HepG2 (cell line): ENCODE results near the gene TM9SF2. TPM values are rescaled to one million over a fixed set of nuclear protein-coding genes. Genes with fewer than 3 reads are reported as not detected.

Experiments
- ATAC-seq: fragments of 200-7000 bp; cut with Tn5 transposase; 3 replicates; pipeline ENCODE4 v1.9.1; 2020; ENCODE audit warnings: mild to moderate bottlenecking, moderate library complexity
- BruUV-seq: library from RNA; stranded (reverse); fragments of 400-500 nt; replicated peaks from 2 replicates; lab custom pipeline; 2021; lab: Mats Ljungman, UMichigan
- CTCF ChIA-PET: fragments of 300-600 bp; formaldehyde crosslinking; extraction: SDS; loops from one replicate; lab custom pipeline; 2021; ENCODE audit warnings: low total read pairs, inconsistent platforms, low intra/inter-chr PET ratio; lab: Yijun Ruan, JAX
- POLR2A ChIA-PET: fragments of 350-600 bp; sonication (Branson Sonifier 250); formaldehyde crosslinking; loops from one replicate; lab custom pipeline; 2020; ENCODE audit warnings: antibody characterized with exemption, inconsistent platforms; lab: Yijun Ruan, JAX
- DNase-seq: peaks from one replicate; pipeline ENCODE4 v3.0.0-alpha.2; 2015; ENCODE audit warnings: low spot score
- FAIRE-seq: peaks from 3 replicates; lab custom pipeline; 2011; peaks lifted over from hg19 to GRCh38; lab: Jason Lieb, UNC
- H2AFZ ChIP-seq: one replicate; pipeline ENCODE4 v1.6.1; 2011; ENCODE audit warnings: low read length, inconsistent platforms
- H3K27ac ChIP-seq: fragments of 300-600 bp; 3 replicates; pipeline ENCODE4 v1.8.0; 2011; ENCODE audit warnings: mixed run types, mild to moderate bottlenecking, mixed read lengths, low read length, inconsistent platforms; ENCODE audit not compliant: insufficient read depth; ENCODE audit errors: extremely low read length
- H3K27me3 ChIP-seq, 2 experiments: fragments of 200-600 bp in 1 of 2; 2 replicates in 1 of 2; 3 replicates in 1 of 2; pipeline versions ENCODE4 v1.6.0 to v1.8.0; 2011; ENCODE audit warnings: low read length in 2 of 2, mild to moderate bottlenecking in 2 of 2, moderate library complexity in 2 of 2, inconsistent platforms in 1 of 2; ENCODE audit not compliant: insufficient read depth in 2 of 2, control insufficient read depth in 1 of 2
- H3K36me3 ChIP-seq, 2 experiments: fragments of 200-600 bp in 1 of 2; replicated peaks in 1 of 2; 2 replicates in 1 of 2; 3 replicates in 1 of 2; pipeline versions ENCODE4 v1.5.1 to v1.8.0; 2011; ENCODE audit warnings: low read length in 2 of 2, inconsistent platforms in 1 of 2; ENCODE audit not compliant: insufficient read depth in 2 of 2, control insufficient read depth in 1 of 2
- H3K4me1 ChIP-seq: 2 replicates; pipeline ENCODE4 v1.5.1; 2012; ENCODE audit warnings: low read length, inconsistent platforms; ENCODE audit not compliant: insufficient read depth
- H3K4me2 ChIP-seq: 2 replicates; pipeline ENCODE4 v1.6.0; 2011; ENCODE audit warnings: low read depth, low read length, inconsistent platforms
- H3K4me3 ChIP-seq, 3 experiments: fragments of 200-600 bp in 1 of 3; sonication (generic), shearing (Covaris generic) in 1 of 3; replicated peaks in 1 of 3; 2 replicates each; pipeline ENCODE4 v1.5.1; 2011 to 2016; ENCODE audit warnings: low read length in 3 of 3, inconsistent platforms in 2 of 3, low read depth in 2 of 3, mild to moderate bottlenecking in 2 of 3, control low read depth in 1 of 3, mixed read lengths in 1 of 3; ENCODE audit not compliant: insufficient read depth in 1 of 3
- H3K79me2 ChIP-seq: one replicate; pipeline ENCODE4 v1.6.1; 2011; ENCODE audit warnings: low read length, inconsistent platforms; ENCODE audit not compliant: insufficient read depth
- H3K9ac ChIP-seq: 2 replicates; pipeline ENCODE4 v1.6.0; 2011; ENCODE audit warnings: mild to moderate bottlenecking, low read depth, low read length, inconsistent platforms; ENCODE audit not compliant: insufficient read depth
- H3K9me3 ChIP-seq: 2 replicates; pipeline ENCODE4 v1.5.1; 2012; ENCODE audit warnings: mild to moderate bottlenecking, low read length
- H4K20me1 ChIP-seq: 2 replicates; pipeline ENCODE4 v1.6.0; 2011; ENCODE audit warnings: inconsistent platforms, mild to moderate bottlenecking, low read length, moderate library complexity; ENCODE audit not compliant: insufficient read depth
- MEIS1 ChIP-seq: sonication (generic); formaldehyde crosslinking; IDR thresholded peaks from 2 replicates; pipeline ENCODE4 v1.9.0; 2021; ENCODE audit warnings: mild to moderate bottlenecking, missing genetic modification reagents, moderate library complexity, borderline replicate concordance
- MXI1 ChIP-seq: IDR thresholded peaks from 3 replicates; pipeline ENCODE4 v1.6.1; 2012; ENCODE audit warnings: low read depth, low read length, inconsistent platforms, borderline replicate concordance
- SMYD3 ChIP-seq: sonication (generic); formaldehyde crosslinking; IDR thresholded peaks from 2 replicates; pipeline ENCODE4 v1.8.1; 2023; ENCODE audit warnings: mild to moderate bottlenecking, missing genetic modification reagents
- STAT6 ChIP-seq: sonication (generic); formaldehyde crosslinking; IDR thresholded peaks from 2 replicates; pipeline ENCODE4 v1.4.0; 2020; ENCODE audit warnings: missing genetic modification reagents, mild to moderate bottlenecking, borderline replicate concordance
- ZNF572 ChIP-seq: sonication (generic); formaldehyde crosslinking; IDR thresholded peaks from 2 replicates; pipeline ENCODE4 v1.5.1; 2020; ENCODE audit warnings: mild to moderate bottlenecking, missing genetic modification reagents
- WGBS: methylation state at CpG from one replicate; pipeline ENCODE4 v1.1.6; 2017; ENCODE audit warnings: low lambda C conversion rate; 5-methylcytosine and 5-hydroxymethylcytosine counted together
- in situ Hi-C: cut with HindIII; loops from 2 replicates; pipeline ENCODE4 v1.10.0; 2017; ENCODE audit warnings: low pct_unique_long_range_greater_than_20kb; ENCODE audit not compliant: extremely low pct_ligation_motif_present
- intact Hi-C: fragments of 100-400 bp; cut with micrococcal nuclease; formaldehyde crosslinking; loops from one replicate; pipeline ENCODE4 v1.10.0; 2022; ENCODE audit not compliant: unreplicated experiment
- polyA plus RNA-seq, 8 experiments: library from polyadenylated mRNA; depleted of rRNA in 3 of 8; stranded (reverse) in 7 of 8; unstranded in 1 of 8; fragments of >200 nt; fragmentation: Illumina TruSeq in 4 of 8; extraction: Trizol in 4 of 8; gene quantifications; 2 replicates each; pipeline versions ENCODE4 v1.2.1 to v1.2.3, GENCODE V29; 2011 to 2016; ENCODE audit warnings: low read depth in 4 of 8, missing spikeins in 1 of 8, mixed read lengths in 1 of 8; ENCODE audit not compliant: insufficient read depth in 1 of 8
- total RNA-seq, 5 experiments: library from RNA; depleted of rRNA; stranded (reverse); fragments of >200 nt; fragmentation: Illumina TruSeq; extraction: Trizol; gene quantifications; 2 replicates each; pipeline ENCODE4 v1.2.3, GENCODE V29; 2016; ENCODE audit warnings: low read depth in 1 of 5

The TM9SF2 gene
- total and polyA plus RNA-seq, 2 of the 13 experiments (the other 11 are each of a cell fraction or from before 2014, with no cell fraction given), result 94.1 to 123 TPM

GRCh38 chr13:99608345-99608744 is 107.1 kb downstream of the TM9SF2 start:
- H3K27me3 ChIP-seq, result no peaks in the 10 kb centered on the region; a peak in 1 of 5 replicates
- H3K36me3 ChIP-seq, result no peaks in the 10 kb centered on the region
- H3K4me1 ChIP-seq, result peaks cover 33% of the 10 kb centered on the region
- no peak for DNase-seq
- WGBS, result 98% methylated on average over 15 of the region's 15 CpGs
- ChIA-PET POLR2A (no interaction called here), CTCF (no interaction called here)
- intact Hi-C loops, result no loop called here
- in situ Hi-C loops, result no loop called here
- no peak for FAIRE-seq
- H3K9me3 ChIP-seq, result no peaks in the 10 kb centered on the region
- no peak overlapping the region for H3K4me3 ChIP-seq
- H2AFZ ChIP-seq, result no peak overlapping the region
- TF ChIP-seq MEIS1 (CRISPR knock-in tag), result no peak
- TF ChIP-seq SMYD3, result no peak
- no peak for TF ChIP-seq ZNF572 (CRISPR knock-in tag)
- no peak for TF ChIP-seq MXI1
- no peak for TF ChIP-seq STAT6 (CRISPR knock-in tag)
- TF ChIP-seq, all 625 proteins: peak for 0
- H3K27ac ChIP-seq, result no peak overlapping the region
- H3K4me2 ChIP-seq, result no peak overlapping the region
- H4K20me1 ChIP-seq, result no peaks in the 10 kb centered on the region
- H3K79me2 ChIP-seq, result peaks cover 2% of the 10 kb centered on the region
- no peak for ATAC-seq
- H3K9ac ChIP-seq, result no peak overlapping the region
- BruUV-seq, result no TSS peak
